HG03571 (cell line): ENCODE data around the gene FGF9.
A peak's percentile ranks its signal among the peaks of the same experiment; 100 is the strongest.

Source experiments
- ATAC-seq: cut with Tn5 transposase; IDR thresholded peaks from one replicate; pipeline ENCODE4 v1.9.1; 2021; ENCODE audit not compliant: unreplicated experiment

FGF9 gene

GRCh38 chr13:21673789-21674489 lies 3.1 kb downstream of the FGF9 start:
- no peak for ATAC-seq

- no peak for ATAC-seq
These were observed 3.7 kb downstream of the FGF9 start for GRCh38 chr13:21674490-21675009.

- ATAC-seq, result no peak
These were observed 4.5 kb downstream of the FGF9 start for GRCh38 chr13:21675095-21675991.

- no peak for ATAC-seq
These were observed 5.7 kb downstream of the FGF9 start for GRCh38 chr13:21676611-21677021.

GRCh38 chr13:21677075-21677623 lies 6.3 kb downstream of the FGF9 start:
- no peak for ATAC-seq

- no peak for ATAC-seq
These were observed 12.3 kb downstream of the FGF9 start for GRCh38 chr13:21683034-21683733.

GRCh38 chr13:21684576-21684975 lies 13.7 kb downstream of the FGF9 start:
- ATAC-seq, result no peak

- no peak for ATAC-seq
These were observed 14.7 kb downstream of the FGF9 start for GRCh38 chr13:21685485-21686064.

- peak; percentile 83 for ATAC-seq
These were observed 16.0 kb downstream of the FGF9 start for GRCh38 chr13:21686751-21687391.

GRCh38 chr13:21688056-21688455 lies 17.2 kb downstream of the FGF9 start:
- ATAC-seq, result no peak

- ATAC-seq, result no peak
These were observed 18.2 kb downstream of the FGF9 start for GRCh38 chr13:21689097-21689496.

GRCh38 chr13:21690955-21691354 lies 20.1 kb downstream of the FGF9 start:
- no peak for ATAC-seq

GRCh38 chr13:21691500-21691899 lies 20.6 kb downstream of the FGF9 start:
- no peak for ATAC-seq

- no peak for ATAC-seq
These were observed 21.1 kb downstream of the FGF9 start for GRCh38 chr13:21691928-21692327.

- ATAC-seq, result no peak
These were observed 24.0 kb downstream of the FGF9 start for GRCh38 chr13:21694831-21695230.

- ATAC-seq, result no peak
These were observed 24.7 kb downstream of the FGF9 start for GRCh38 chr13:21695546-21695945.

GRCh38 chr13:21696865-21697448 lies 26.1 kb downstream of the FGF9 start:
- ATAC-seq, result no peak

GRCh38 chr13:21698817-21699679 lies 28.2 kb downstream of the FGF9 start:
- ATAC-seq, result no peak

- ATAC-seq, result no peak
These were observed 30.6 kb downstream of the FGF9 start for GRCh38 chr13:21701460-21701859.
